HCT116 (cell line): Measurements from ENCODE around the gene SNTG2.

ENCODE experiments used
- CBX3 ChIP-seq: IDR thresholded peaks from 2 replicates; pipeline ENCODE4 v1.6.1; 2012; ENCODE audit warnings: low read depth
- CEBPB ChIP-seq: IDR thresholded peaks from 2 replicates; pipeline ENCODE4 v1.6.1; 2012; ENCODE audit warnings: low read depth
- ELF1 ChIP-seq: IDR thresholded peaks from 2 replicates; pipeline ENCODE4 v1.6.1; 2012; ENCODE audit warnings: low read depth, borderline replicate concordance
- EZH2 ChIP-seq: fragments of 200-600 bp; sonication (generic); IDR thresholded peaks from 2 replicates; pipeline ENCODE4 v1.6.1; 2017; ENCODE audit warnings: antibody characterized with exemption, mixed run types
- EZH2phosphoT487 ChIP-seq: fragments of 200-600 bp; IDR thresholded peaks from 2 replicates; pipeline ENCODE4 v1.6.1; 2018; ENCODE audit warnings: antibody characterized with exemption, borderline replicate concordance
- POLR2A ChIP-seq: IDR thresholded peaks from 2 replicates; pipeline ENCODE4 v1.7.0; 2011; ENCODE audit warnings: borderline replicate concordance; ENCODE audit not compliant: insufficient read depth, insufficient read length; ENCODE audit errors: extremely low read depth
- POLR2AphosphoS5 ChIP-seq: IDR thresholded peaks from 2 replicates; pipeline ENCODE4 v1.6.1; 2011; ENCODE audit warnings: mild to moderate bottlenecking, low read depth, low read length, moderate library complexity
- SP1 ChIP-seq: IDR thresholded peaks from 2 replicates; pipeline ENCODE4 v1.6.1; 2012; ENCODE audit warnings: low read depth
- YY1 ChIP-seq: IDR thresholded peaks from 2 replicates; pipeline ENCODE4 v1.6.1; 2011; ENCODE audit warnings: low read length, low read depth, moderate library complexity, mild to moderate bottlenecking; ENCODE audit not compliant: insufficient replicate concordance; ENCODE audit errors: extremely low read depth
- TF ChIP-seq, protein P1 (sequence below): IDR thresholded peaks from 2 replicates; pipeline ENCODE4 v1.6.1; 2012; ENCODE audit warnings: low read depth
- TF ChIP-seq, protein P2 (sequence below), 3 experiments: fragments of 200-600 bp in 1 of 3; sonication (generic) in 1 of 3; IDR thresholded peaks in 2 of 3; conservative IDR thresholded peaks in 1 of 3; 2 replicates each; pipeline ENCODE4 v1.5.1; 2012 to 2017; ENCODE audit warnings: low read depth in 2 of 3, low read length in 2 of 3, antibody characterized with exemption in 1 of 3, borderline replicate concordance in 1 of 3, control low read depth in 1 of 3, mild to moderate bottlenecking in 1 of 3, mixed read lengths in 1 of 3, mixed run types in 1 of 3, moderate library complexity in 1 of 3; ENCODE audit not compliant: insufficient read depth in 1 of 3
- TF ChIP-seq, protein P3 (sequence below): IDR thresholded peaks from 2 replicates; pipeline ENCODE4 v1.6.1; 2012
- TF ChIP-seq, protein P4 (sequence below): IDR thresholded peaks from 2 replicates; pipeline ENCODE4 v1.6.1; 2012

DNA sequence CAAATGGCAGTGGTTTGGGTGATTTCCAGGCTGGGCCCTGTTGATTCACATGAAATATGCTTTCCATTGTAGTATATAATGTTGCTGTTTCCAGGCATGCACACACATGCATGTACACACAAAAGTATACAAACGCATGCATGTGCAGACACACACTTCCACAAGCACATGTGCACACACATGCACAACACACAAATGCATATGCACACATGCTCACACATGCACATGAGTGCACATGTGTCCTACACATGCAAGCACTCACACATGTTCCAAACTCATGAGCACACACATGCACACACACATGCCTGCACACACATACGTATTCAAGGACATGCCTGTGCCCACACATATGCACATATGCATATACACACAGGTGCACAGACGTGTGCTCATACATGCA lies 30.6 kb downstream of the SNTG2 start:
- TF ChIP-seq, protein P1, sequence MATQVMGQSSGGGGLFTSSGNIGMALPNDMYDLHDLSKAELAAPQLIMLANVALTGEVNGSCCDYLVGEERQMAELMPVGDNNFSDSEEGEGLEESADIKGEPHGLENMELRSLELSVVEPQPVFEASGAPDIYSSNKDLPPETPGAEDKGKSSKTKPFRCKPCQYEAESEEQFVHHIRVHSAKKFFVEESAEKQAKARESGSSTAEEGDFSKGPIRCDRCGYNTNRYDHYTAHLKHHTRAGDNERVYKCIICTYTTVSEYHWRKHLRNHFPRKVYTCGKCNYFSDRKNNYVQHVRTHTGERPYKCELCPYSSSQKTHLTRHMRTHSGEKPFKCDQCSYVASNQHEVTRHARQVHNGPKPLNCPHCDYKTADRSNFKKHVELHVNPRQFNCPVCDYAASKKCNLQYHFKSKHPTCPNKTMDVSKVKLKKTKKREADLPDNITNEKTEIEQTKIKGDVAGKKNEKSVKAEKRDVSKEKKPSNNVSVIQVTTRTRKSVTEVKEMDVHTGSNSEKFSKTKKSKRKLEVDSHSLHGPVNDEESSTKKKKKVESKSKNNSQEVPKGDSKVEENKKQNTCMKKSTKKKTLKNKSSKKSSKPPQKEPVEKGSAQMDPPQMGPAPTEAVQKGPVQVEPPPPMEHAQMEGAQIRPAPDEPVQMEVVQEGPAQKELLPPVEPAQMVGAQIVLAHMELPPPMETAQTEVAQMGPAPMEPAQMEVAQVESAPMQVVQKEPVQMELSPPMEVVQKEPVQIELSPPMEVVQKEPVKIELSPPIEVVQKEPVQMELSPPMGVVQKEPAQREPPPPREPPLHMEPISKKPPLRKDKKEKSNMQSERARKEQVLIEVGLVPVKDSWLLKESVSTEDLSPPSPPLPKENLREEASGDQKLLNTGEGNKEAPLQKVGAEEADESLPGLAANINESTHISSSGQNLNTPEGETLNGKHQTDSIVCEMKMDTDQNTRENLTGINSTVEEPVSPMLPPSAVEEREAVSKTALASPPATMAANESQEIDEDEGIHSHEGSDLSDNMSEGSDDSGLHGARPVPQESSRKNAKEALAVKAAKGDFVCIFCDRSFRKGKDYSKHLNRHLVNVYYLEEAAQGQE: no peak
- TF ChIP-seq, protein P2, sequence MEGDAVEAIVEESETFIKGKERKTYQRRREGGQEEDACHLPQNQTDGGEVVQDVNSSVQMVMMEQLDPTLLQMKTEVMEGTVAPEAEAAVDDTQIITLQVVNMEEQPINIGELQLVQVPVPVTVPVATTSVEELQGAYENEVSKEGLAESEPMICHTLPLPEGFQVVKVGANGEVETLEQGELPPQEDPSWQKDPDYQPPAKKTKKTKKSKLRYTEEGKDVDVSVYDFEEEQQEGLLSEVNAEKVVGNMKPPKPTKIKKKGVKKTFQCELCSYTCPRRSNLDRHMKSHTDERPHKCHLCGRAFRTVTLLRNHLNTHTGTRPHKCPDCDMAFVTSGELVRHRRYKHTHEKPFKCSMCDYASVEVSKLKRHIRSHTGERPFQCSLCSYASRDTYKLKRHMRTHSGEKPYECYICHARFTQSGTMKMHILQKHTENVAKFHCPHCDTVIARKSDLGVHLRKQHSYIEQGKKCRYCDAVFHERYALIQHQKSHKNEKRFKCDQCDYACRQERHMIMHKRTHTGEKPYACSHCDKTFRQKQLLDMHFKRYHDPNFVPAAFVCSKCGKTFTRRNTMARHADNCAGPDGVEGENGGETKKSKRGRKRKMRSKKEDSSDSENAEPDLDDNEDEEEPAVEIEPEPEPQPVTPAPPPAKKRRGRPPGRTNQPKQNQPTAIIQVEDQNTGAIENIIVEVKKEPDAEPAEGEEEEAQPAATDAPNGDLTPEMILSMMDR (IDR thresholded peaks at IDR 0.05 in 2 of 3, conservative IDR thresholded peaks at IDR 0.05 in 1 of 3; ENCODE audit: borderline replicate concordance in 1 of 3, insufficient read depth in 1 of 3, low read depth in 2 of 3, low read length in 2 of 3): no peak
- TF ChIP-seq YY1 (no peak), EZH2 (no peak), CBX3 (no peak), ELF1 (no peak), EZH2phosphoT487 (no peak), POLR2A (no peak), POLR2AphosphoS5 (no peak), CEBPB (no peak), SP1 (no peak)
- TF ChIP-seq, protein P3, sequence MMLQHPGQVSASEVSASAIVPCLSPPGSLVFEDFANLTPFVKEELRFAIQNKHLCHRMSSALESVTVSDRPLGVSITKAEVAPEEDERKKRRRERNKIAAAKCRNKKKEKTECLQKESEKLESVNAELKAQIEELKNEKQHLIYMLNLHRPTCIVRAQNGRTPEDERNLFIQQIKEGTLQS: no peak
- TF ChIP-seq, protein P4, sequence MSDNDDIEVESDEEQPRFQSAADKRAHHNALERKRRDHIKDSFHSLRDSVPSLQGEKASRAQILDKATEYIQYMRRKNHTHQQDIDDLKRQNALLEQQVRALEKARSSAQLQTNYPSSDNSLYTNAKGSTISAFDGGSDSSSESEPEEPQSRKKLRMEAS: no peak
